Right cardiac atrium (tissue), 5 donors: Measurements from ENCODE around the gene UBALD2. TPM values are rescaled to one million over a fixed set of nuclear protein-coding genes. Genes with fewer than 3 reads are reported as not detected.
"Not testable (repeated sequence)": the region's sequence is repeated elsewhere in the genome, so short reads cannot be mapped to it uniquely, and the experiment has no call there.

Experiments used
- ATAC-seq, 2 donors: fragments of 200-7000 bp; cut with Tn5 transposase; one replicate each; pipeline versions ENCODE4 v1.8.0 to v1.9.1; 2020; ENCODE audit warnings: moderate library complexity in 2 of 2, mild to moderate bottlenecking in 1 of 2
- DNase-seq, 3 donors: peaks; one replicate each; pipeline ENCODE4 v3.0.0-alpha.2; 2020
- H3K27ac ChIP-seq: one replicate; pipeline ENCODE4 v1.5.1; 2013; ENCODE audit warnings: mild to moderate bottlenecking, low read length, control low read depth, moderate library complexity
- H3K27me3 ChIP-seq: one replicate; pipeline ENCODE4 v1.6.1; 2013; ENCODE audit not compliant: control insufficient read depth, insufficient read depth
- H3K4me1 ChIP-seq: one replicate; pipeline ENCODE4 v1.6.1; 2013; ENCODE audit warnings: low read length; ENCODE audit not compliant: control insufficient read depth, insufficient read depth
- H3K4me3 ChIP-seq: one replicate; pipeline ENCODE4 v1.5.1; 2013; ENCODE audit warnings: low read length, control low read depth
- H3K9me3 ChIP-seq: one replicate; pipeline ENCODE4 v1.6.1; 2013; ENCODE audit warnings: low read length; ENCODE audit not compliant: control insufficient read depth
- WGBS: extraction: QIAGEN DNeasy Blood & Tissue Kit; methylation state at CpG from one replicate; pipeline ENCODE4 v1.1.7; 2013; 5-methylcytosine and 5-hydroxymethylcytosine counted together
- intact Hi-C, 4 donors: fragments of 100-400 bp; cut with DNase I; formaldehyde crosslinking; loops; one replicate each; pipeline versions ENCODE4 v1.11.0 to v1.14.0; 2022 to 2023
- polyA plus RNA-seq: library from polyadenylated mRNA; stranded (reverse); fragments of 200-250 nt; gene quantifications from one replicate; pipeline ENCODE4 v1.2.3, GENCODE V29; 2013
- total RNA-seq, 4 donors: library from RNA; stranded (reverse); fragmentation: NEBNext Ultra II Directional; extraction: Animal tissue kit (Norgen Biotek cat#: 25700); gene quantifications; one replicate each; pipeline ENCODE4 v1.2.1, GENCODE V29; 2021
- donor health status: healthy with polysubstance abuse.
- donor health status: DM: no; HTN: yes; CAD: no.
- donor health status: DM: no; HTN: no; CAD: no.
- donor health status: DM: no; HTN: yes; CAD: no; lungs with severe emphysema.
- donor health status: DM: yes; HTN: yes; CAD: no.

Gene UBALD2
- total and polyA plus RNA-seq, 5 donors, result 19.5 to 28.9 (median 20.6) TPM

DNA sequence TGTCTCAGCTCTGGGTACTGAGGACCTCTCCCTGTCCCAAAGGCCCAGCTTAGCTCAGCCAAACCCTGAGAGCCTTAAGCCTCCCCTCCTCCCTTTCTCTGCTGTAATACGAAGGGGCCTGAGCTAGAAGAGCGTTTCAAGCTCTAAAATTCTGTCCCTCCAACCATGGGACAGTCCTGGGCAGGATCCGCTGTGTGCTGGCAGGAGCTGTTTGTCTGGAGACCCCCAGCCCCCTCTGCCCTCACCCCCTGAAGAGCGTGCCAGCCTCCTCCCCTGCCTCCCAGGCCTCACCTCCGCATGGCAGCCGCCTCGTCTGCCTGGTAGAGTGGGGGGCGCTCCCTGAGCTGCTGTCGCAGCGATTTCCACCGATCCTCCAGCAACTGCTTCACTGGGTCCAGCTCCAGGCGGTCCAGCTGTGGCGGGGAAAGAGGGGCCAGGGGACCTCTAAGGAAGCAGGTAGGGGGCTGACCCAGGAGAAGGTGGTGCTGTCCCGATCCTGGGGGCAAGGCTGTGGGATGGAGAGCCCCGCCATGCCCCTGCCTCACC is 14.7 kb downstream of the UBALD2 start:
- peak in 2 of 3 donors; percentile 47 to 59 for DNase-seq
- Histone ChIP-seq H3K9me3 (no peaks in the 10 kb centered on the region), H3K4me1 (no peaks in the 10 kb centered on the region), H3K4me3 (no peak overlapping the region), H3K27me3 (no peaks in the 10 kb centered on the region), H3K27ac (no peak overlapping the region)
- intact Hi-C loops, result loop anchor here (1.0 to 5.0 kb wide), 4 partner anchors 97 to 159 kb away; no protein-coding TSS in a partner anchor
- ATAC-seq, result no peak
- 90% methylated on average over 15 of the region's 15 CpGs for WGBS

DNA sequence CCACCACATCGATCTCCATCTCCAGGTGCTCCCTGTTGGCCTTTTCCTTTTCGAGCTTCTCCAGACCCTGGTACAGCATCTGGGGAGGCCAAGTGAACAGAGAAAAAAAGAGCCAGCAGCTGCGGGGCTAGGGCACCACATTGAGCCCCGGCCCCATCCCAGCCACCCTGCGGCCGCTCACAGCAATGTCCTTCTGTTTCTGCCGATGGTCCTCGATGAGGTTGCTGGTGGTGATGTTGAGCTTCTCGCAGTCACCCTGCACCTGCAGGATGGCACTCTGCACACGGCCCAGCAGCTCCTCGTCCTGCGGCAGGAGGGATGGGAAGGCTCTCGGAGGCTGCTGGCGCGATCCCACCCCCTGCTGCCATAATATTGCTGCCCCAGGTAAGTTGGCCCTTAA is 15.5 kb downstream of the UBALD2 start:
- no peak overlapping the region for H3K27ac ChIP-seq
- H3K4me1 ChIP-seq, result no peaks in the 10 kb centered on the region
- 96% methylated on average over 15 of the region's 15 CpGs for WGBS
- intact Hi-C loops, result loop anchor here in 1 of 4 donors (2.0 kb wide), 1 partner anchor 98 kb away; no protein-coding TSS in a partner anchor
- H3K27me3 ChIP-seq, result no peaks in the 10 kb centered on the region
- DNase-seq (peak in 1 of 3 donors; percentile 26), ATAC-seq (no peak)
- no peaks in the 10 kb centered on the region for H3K9me3 ChIP-seq
- H3K4me3 ChIP-seq, result no peak overlapping the region

GRCh38 chr17:76281573-76282371 is 16.6 kb downstream of the UBALD2 start:
- no peak overlapping the region for H3K4me3 ChIP-seq
- DNase-seq (peak in 1 of 3 donors; percentile 61), ATAC-seq (peak; percentile 3 to 15)
- no peak overlapping the region for H3K27ac ChIP-seq
- H3K27me3 ChIP-seq, result no peaks in the 10 kb centered on the region
- H3K9me3 ChIP-seq, result no peaks in the 10 kb centered on the region
- WGBS, result 85% methylated on average over 23 of the region's 23 CpGs
- intact Hi-C loops, result loop anchor here in 1 of 4 donors (2.0 kb wide), 1 partner anchor 99 kb away; no protein-coding TSS in a partner anchor
- no peaks in the 10 kb centered on the region for H3K4me1 ChIP-seq

GRCh38 chr17:76292567-76292966 is 27.4 kb downstream of the UBALD2 start:
- peak in 2 of 3 donors; percentile 18 to 32 for DNase-seq
- intact Hi-C loops, result loop anchor here in 3 of 4 donors (5.0 to 10.0 kb wide), 2 partner anchors 170 to 278 kb away; no protein-coding TSS in a partner anchor
- WGBS, result 98% methylated on average over 4 of the region's 4 CpGs

DNA sequence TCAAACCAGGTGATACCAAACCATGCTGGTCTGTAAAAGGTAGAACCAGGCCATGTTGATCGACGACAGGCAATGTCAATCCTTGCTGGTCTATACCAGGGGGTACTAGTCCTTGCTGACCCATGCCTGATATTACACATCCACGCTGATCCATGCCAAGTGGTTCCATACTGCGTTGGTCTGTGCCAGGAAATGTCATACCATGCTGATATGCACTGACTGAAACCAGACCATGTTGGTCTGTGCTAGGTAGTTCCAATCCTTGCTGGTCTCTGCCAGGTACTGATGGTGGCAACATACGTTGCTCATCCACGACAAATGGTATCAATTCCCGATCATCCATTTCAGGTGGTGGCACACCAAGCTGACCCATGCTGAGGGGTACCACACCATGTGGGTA is 28.0 kb downstream of the UBALD2 start:
- H3K9me3 ChIP-seq, result no peaks in the 10 kb centered on the region
- no peaks in the 10 kb centered on the region for H3K4me1 ChIP-seq
- WGBS, result 83% methylated on average over 7 of the region's 7 CpGs
- peak in 2 of 3 donors; percentile 2 to 16 for DNase-seq
- intact Hi-C loops, result loop anchor here in 3 of 4 donors (5.0 to 10.0 kb wide), 2 partner anchors 171 to 278 kb away; no protein-coding TSS in a partner anchor
- no peak for ATAC-seq
- H3K27me3 ChIP-seq, result no peaks in the 10 kb centered on the region
- no peak overlapping the region for H3K27ac ChIP-seq
- no peak overlapping the region for H3K4me3 ChIP-seq

More at GRCh38 chr17:76292567-76292966, 27.4 kb downstream of the UBALD2 start:
- ATAC-seq, result no peak
- no peaks in the 10 kb centered on the region for H3K27me3 ChIP-seq
- no peaks in the 10 kb centered on the region for H3K9me3 ChIP-seq
- no peaks in the 10 kb centered on the region for H3K4me1 ChIP-seq
- H3K4me3 ChIP-seq, result no peak overlapping the region
- no peak overlapping the region for H3K27ac ChIP-seq

- H3K27ac ChIP-seq, result no peak overlapping the region
- no peaks in the 10 kb centered on the region for H3K4me1 ChIP-seq
- no peaks in the 10 kb centered on the region for H3K9me3 ChIP-seq
- no peaks in the 10 kb centered on the region for H3K27me3 ChIP-seq
- 37% methylated on average over 4 of the region's 4 CpGs for WGBS
- ATAC-seq, result peak; percentile 62 to 66
- no peak for DNase-seq
- H3K4me3 ChIP-seq, result no peak overlapping the region
- intact Hi-C loops, result loop anchor here in 3 of 4 donors (10.0 kb wide), 1 partner anchor 281 kb away; no protein-coding TSS in a partner anchor
Observed at GRCh38 chr17:76296186-76296585, 31.0 kb downstream of the UBALD2 start.

- Histone ChIP-seq H3K27me3 (no peaks in the 10 kb centered on the region), H3K4me3 (no peak overlapping the region), H3K4me1 (no peaks in the 10 kb centered on the region), H3K9me3 (no peaks in the 10 kb centered on the region), H3K27ac (no peak overlapping the region)
- intact Hi-C loops, result loop anchor here in 3 of 4 donors (10.0 kb wide), 1 partner anchor 282 kb away; no protein-coding TSS in a partner anchor
- DNase-seq (no peak), ATAC-seq (no peak)
- 98% methylated on average over 5 of the region's 5 CpGs for WGBS
Observed at GRCh38 chr17:76296889-76297288, 31.7 kb downstream of the UBALD2 start.

GRCh38 chr17:76297436-76297835 is 32.3 kb downstream of the UBALD2 start:
- H3K4me3 ChIP-seq, result no peak overlapping the region
- no peaks in the 10 kb centered on the region for H3K27me3 ChIP-seq
- ATAC-seq (no peak), DNase-seq (no peak)
- H3K27ac ChIP-seq, result no peak overlapping the region
- intact Hi-C loops, result loop anchor here in 3 of 4 donors (10.0 kb wide), 1 partner anchor 283 kb away; no protein-coding TSS in a partner anchor
- no peaks in the 10 kb centered on the region for H3K4me1 ChIP-seq
- H3K9me3 ChIP-seq, result no peaks in the 10 kb centered on the region
- 98% methylated on average over 3 of the region's 3 CpGs for WGBS

DNA sequence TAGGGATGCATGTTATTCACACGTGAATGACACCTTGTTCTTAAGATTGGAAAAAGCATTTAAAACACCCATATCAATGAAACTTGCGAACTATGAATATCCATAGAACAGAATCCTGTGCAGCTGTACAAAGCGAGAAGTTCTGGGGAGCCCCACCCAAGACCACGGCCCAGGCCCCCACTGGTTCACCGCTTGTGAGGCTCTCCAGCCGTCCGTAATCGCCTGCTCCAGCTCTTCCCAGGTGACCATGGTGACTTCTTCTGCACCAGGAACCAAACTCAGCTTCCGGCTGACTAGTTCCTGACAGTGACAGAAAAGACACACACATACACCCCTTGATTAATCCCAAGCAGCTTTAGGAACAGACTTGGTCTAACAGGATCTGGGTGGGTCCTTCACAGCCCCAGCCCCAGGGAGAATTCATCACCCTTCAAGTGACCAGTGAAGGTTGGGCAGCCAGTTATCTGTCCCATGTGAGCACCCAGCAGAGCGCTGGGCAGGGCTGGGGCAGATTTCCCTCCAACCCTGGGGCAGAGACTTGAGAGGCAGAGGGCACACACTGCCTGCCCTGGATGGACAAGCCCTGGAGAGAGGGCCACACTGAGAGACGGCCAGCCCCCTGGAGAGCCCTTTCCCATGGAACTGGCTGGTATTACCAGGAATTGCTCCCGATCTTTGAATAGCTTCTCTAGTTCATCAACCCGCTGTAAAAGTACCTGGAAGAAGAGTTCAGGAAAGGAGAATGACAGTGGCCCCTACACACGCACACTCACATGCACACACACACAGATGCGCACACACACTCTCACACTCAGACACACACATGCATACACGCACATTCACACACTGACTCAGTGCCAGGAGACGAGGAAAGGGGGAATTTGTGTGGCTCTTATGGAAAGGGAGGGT is 39.3 kb downstream of the UBALD2 start:
- Histone ChIP-seq H3K27me3 (no peaks in the 10 kb centered on the region), H3K27ac (no peak overlapping the region), H3K9me3 (no peaks in the 10 kb centered on the region), H3K4me3 (no peak overlapping the region), H3K4me1 (no peaks in the 10 kb centered on the region)
- intact Hi-C loops, result loop anchor here (5.0 to 10.0 kb wide), 3 partner anchors 93 to 200 kb away; partner anchors contain the start of gene RHBDF2 (in 1 of the 4)
- ATAC-seq, result no peak
- 84% methylated on average over 17 of the region's 17 CpGs for WGBS
- no peak for DNase-seq

- not testable (repeated sequence) for H3K4me1 ChIP-seq, H3K27me3 ChIP-seq, H3K4me3 ChIP-seq, ATAC-seq, DNase-seq, H3K9me3 ChIP-seq, H3K27ac ChIP-seq
- WGBS, result 96% methylated on average over 3 of the region's 3 CpGs
- intact Hi-C loops, result loop anchor here in 3 of 4 donors (5.0 to 10.0 kb wide), 3 partner anchors 92 to 200 kb away; partner anchors contain the start of gene RHBDF2 (in 1 of the 3)
Observed at GRCh38 chr17:76305135-76305454, 39.9 kb downstream of the UBALD2 start.
